Measurements from ENCODE around the gene FRRS1L. TPM values are rescaled to one million over a fixed set of nuclear protein-coding genes. Genes with fewer than 3 reads are reported as not detected.
A peak's percentile ranks its signal among the peaks of the same experiment; 100 is the strongest.

FRRS1L gene
- total and polyA plus RNA-seq, 8 donors: 0.47 to 7.2 (median 3.1) TPM; not detected in 1

DNA sequence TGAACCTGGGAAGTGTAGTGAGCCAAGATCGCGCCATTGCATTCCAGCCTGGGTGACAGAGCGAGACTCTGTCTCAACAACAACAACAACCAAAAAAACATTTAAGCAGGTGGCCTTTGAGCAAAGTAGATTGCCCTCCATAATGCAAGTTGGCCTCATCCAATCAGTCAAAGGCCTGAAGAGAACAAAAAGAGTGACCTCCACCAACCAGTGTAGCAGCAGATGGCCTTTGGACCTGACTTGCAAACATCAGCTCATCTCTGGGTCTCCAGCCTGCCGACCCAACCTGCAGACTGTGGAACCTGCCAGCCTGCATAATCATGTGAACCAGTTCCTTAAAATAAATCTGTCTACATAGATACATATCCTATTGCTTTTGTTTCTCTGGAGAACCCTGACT lies 7.5 kb downstream of the FRRS1L start:
- no peaks in the 10 kb centered on the region for H3K9me3 ChIP-seq
- TF ChIP-seq, protein P1, sequence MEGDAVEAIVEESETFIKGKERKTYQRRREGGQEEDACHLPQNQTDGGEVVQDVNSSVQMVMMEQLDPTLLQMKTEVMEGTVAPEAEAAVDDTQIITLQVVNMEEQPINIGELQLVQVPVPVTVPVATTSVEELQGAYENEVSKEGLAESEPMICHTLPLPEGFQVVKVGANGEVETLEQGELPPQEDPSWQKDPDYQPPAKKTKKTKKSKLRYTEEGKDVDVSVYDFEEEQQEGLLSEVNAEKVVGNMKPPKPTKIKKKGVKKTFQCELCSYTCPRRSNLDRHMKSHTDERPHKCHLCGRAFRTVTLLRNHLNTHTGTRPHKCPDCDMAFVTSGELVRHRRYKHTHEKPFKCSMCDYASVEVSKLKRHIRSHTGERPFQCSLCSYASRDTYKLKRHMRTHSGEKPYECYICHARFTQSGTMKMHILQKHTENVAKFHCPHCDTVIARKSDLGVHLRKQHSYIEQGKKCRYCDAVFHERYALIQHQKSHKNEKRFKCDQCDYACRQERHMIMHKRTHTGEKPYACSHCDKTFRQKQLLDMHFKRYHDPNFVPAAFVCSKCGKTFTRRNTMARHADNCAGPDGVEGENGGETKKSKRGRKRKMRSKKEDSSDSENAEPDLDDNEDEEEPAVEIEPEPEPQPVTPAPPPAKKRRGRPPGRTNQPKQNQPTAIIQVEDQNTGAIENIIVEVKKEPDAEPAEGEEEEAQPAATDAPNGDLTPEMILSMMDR (IDR thresholded peaks at IDR 0.05): no peak
- no peak overlapping the region for H3K4me3 ChIP-seq
- H3K36me3 ChIP-seq: no peaks in the 10 kb centered on the region
- ATAC-seq: no peak
- H3K4me1 ChIP-seq: no peaks in the 10 kb centered on the region
- H3K27ac ChIP-seq: no peak overlapping the region
- no peak for DNase-seq
- peaks cover 5 to 16% of the 10 kb centered on the region in 2 donors for H3K27me3 ChIP-seq
- intact Hi-C loops (cut with DNase I): no loop called here

DNA sequence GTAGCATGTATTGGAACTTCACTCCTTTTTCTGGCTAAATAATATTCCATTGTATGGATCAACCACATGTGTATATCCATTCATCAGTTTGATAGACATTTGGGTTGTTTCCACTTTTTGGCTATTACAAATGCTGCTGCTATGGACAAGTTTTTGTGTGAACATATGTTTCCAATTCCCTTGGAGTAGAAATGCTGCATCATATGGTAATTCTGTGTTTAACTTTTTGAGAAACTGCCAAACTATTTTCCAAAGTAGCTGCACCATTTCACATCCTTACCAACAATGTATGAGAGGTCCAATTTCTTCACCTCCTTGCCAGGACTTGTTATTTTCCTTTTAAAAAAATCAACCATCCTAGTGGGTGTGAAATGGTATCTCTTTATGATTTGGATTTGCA lies 8.4 kb downstream of the FRRS1L start:
- Histone ChIP-seq H3K4me3 (no peak overlapping the region), H3K9me3 (peaks cover 0 to 1% of the 10 kb centered on the region in 2 donors), H3K4me1 (no peaks in the 10 kb centered on the region), H3K27ac (no peak overlapping the region), H3K27me3 (peaks cover 0 to 8% of the 10 kb centered on the region in 2 donors), H3K36me3 (no peaks in the 10 kb centered on the region)
- no peak for DNase-seq
- intact Hi-C loops (cut with DNase I): no loop called here
- ATAC-seq: no peak
- TF ChIP-seq, protein P1 (IDR thresholded peaks at IDR 0.05): no peak

DNA sequence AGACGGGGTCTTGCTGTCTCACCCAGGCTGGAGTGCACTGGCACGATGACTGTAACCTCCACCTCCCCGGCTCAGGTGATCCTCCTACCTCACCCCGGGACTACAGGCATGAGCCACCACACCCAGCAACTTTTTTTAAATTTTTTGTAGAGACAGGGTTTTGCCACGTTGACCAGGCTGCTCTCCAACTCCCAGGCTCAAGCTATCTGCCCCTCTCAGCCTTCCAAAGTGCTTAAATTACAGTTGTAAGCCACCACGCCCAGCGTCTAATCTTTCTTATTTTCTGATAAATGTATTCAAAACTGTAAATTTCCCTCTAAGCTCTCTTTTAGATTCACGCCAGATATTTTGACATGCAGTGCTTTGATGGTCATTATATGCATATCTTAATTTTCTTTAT lies 10.3 kb downstream of the FRRS1L start:
- TF ChIP-seq, protein P1 (IDR thresholded peaks at IDR 0.05): no peak
- no peak overlapping the region for H3K27ac ChIP-seq
- no peaks in the 10 kb centered on the region for H3K4me1 ChIP-seq
- H3K9me3 ChIP-seq: peaks cover 0 to 11% of the 10 kb centered on the region in 2 donors
- intact Hi-C loops (cut with DNase I): no loop called here
- H3K4me3 ChIP-seq: no peak overlapping the region
- H3K36me3 ChIP-seq: no peaks in the 10 kb centered on the region
- ATAC-seq (no peak), DNase-seq (no peak)
- H3K27me3 ChIP-seq: no peaks in the 10 kb centered on the region

DNA sequence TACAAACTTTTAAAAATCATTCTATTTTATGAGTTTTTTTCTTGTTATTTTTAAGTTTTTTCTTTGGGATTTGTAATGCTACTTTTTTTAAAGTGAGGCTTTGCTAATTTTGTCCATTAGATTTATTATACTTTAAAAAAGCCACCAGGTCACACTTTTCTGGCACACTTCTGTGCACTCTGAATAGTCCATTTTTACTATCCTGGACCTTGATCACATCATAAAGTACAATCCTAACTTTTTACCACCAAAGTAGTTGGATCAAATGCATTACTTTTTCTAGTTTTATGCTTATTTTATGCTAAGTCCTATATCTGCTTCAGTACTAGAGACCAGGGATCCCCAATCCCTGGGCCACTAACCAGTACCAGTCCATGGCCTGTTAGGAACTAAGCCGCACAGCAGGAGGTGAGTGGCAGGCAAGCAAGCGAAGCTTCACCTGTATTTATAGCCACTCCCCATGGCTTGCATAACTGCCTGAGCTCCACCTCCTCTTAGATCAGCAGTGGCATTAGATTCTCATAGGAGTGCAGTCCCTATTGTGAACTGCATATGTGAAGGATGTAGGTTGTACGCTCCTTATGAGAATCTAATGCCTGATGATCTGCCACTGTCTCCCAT lies 16.0 kb downstream of the FRRS1L start:
- TF ChIP-seq, protein P1 (IDR thresholded peaks at IDR 0.05): no peak

DNA sequence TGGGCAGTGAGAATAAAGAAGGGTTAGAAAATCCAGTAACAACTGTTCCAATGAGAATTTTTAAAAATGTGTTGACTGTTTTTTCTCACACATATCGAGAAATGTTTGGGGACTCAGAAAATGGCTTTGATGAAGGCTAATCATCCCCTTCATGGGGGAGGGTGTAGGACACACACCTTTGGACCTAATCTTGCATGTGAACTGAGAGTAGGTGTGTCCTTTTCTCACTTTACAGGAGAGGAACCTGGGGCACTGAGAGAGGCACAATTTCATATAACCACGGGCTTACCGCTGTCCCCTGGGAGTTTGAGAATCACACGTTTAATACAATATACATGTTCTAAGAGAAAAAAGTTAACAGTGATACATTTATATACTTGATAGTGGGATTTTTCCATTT lies 17.3 kb downstream of the FRRS1L start:
- intact Hi-C loops (cut with DNase I): no loop called here
- H3K27ac ChIP-seq: no peak overlapping the region

More for the DNA sequence above, 16.0 kb downstream of the FRRS1L start:
- intact Hi-C loops (cut with DNase I): no loop called here
- Histone ChIP-seq H3K36me3 (no peaks in the 10 kb centered on the region), H3K4me3 (no peak overlapping the region), H3K27ac (no peak overlapping the region), H3K27me3 (no peaks in the 10 kb centered on the region), H3K9me3 (peaks cover 0 to 11% of the 10 kb centered on the region in 2 donors), H3K4me1 (no peaks in the 10 kb centered on the region)
- ATAC-seq: peak; percentile 76
- DNase-seq: no peak

More for the DNA sequence above, 17.3 kb downstream of the FRRS1L start:
- peaks cover 0 to 11% of the 10 kb centered on the region in 2 donors for H3K9me3 ChIP-seq
- H3K36me3 ChIP-seq: no peaks in the 10 kb centered on the region
- H3K4me1 ChIP-seq: no peaks in the 10 kb centered on the region
- no peak overlapping the region for H3K4me3 ChIP-seq
- TF ChIP-seq, protein P1 (IDR thresholded peaks at IDR 0.05): no peak
- H3K27me3 ChIP-seq: no peaks in the 10 kb centered on the region
- DNase-seq (no peak), ATAC-seq (no peak)
